ENCODE measurements around the gene HPD. TPM values are rescaled to one million over a fixed set of nuclear protein-coding genes. Genes with fewer than 3 reads are reported as not detected.

The HPD gene
- 4.9 and 8.8 TPM in 2 replicates for total RNA-seq

DNA sequence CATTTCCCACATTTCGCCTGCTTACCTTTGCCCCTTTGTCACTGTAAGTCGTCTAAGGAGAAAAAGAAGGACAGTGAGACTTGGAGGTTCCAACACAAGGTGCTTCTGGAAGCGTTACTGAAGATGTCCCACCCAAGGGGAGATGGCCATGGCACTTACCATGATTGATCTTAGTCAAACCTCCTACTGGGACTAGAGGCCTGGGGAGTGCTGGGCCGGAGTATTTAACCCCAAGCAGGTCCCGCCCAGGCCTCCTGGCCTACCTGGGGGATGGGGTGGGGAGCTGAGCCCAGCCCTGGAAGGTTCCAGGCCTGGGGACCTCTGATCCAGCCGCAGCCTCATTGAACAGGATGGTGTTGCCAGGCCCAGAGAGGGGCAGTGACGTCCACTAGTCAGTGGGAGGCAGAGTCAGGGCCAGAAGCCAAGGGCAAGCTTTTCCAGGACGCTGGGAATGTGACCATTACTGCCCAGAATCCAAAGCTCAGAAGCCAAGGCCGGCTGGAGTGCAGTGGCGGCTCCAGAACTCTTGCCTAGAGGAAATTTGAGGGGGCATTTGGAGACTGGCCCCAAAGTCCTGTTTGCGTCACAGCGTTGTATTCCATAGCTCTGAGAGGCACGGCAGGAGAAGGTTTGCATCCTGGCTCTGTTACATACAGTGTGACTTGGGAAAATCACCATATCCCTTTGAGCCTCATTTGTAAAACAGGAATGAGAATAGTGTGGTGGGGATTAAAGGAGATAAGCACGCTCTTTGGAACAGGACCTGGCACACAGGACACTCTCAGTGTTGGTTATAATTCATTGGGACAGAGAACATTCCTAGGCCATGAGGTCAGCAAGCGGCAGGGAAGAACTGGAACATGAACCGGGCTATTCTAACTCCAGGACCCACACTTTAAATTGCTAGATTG lies at the start of gene HPD:
Gene HPD, minus strand, starts transcription at position 198 of the 911 bp plus-strand sequence. Its CDS starts 36 bp downstream, at position 162.

GRCh38 chr12:121888478-121889273 lies 30.0 kb upstream of the HPD start, which contains the start of gene PSMD9:
TSS of gene PSMD9 (plus strand) at chr12:121888790. CDS start at chr12:121888857, 67 bp downstream.

DNA sequence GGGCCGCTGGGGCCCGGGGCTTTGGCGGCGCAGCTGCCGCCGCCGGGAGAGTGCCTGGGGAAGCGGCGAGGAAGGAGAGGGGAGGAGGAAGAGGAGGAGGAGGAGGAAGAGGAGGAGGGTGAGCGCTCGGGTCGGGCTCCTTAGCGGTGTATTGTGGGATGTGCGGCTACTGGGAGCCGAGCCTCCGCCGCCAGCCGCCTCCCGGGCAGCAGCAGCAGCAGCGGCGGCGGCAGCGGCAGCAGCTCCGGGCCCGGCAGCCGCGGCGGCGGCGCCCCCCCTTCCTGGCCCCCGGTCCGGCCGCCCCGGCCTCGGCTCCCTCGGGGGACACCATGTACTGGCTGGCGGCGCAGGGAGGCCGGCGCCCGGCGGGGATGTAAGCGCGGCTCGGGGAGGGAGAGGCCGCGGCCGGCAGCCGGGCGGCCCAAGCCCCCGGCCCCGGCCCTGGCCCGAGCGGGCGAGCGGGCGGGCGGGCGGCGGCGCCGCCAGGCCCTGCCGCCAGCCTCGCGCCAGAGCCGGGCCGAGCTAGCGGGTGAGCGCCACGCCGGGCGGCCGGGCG lies 54.7 kb downstream of the HPD start, which contains the start of gene SETD1B:
Gene SETD1B, plus strand, starts transcription at position 149 of the 556 bp plus-strand sequence. CDS start 729 bp downstream, outside the sequence.

GRCh38 chr12:121793440-121793837 lies 65.2 kb downstream of the HPD start, which contains the start of gene RHOF:
TSS of gene RHOF (minus strand) at chr12:121793688. CDS start at chr12:121793633, 55 bp downstream.

Other genes starting within 250 kb of the HPD start
- gene ORAI1, start 232.3 kb downstream of the HPD start, total RNA-seq, result 7.5 and 16.4 TPM in 2 replicates
- 0.26 and 2.8 TPM in 2 replicates for gene MORN3, start 189.2 kb downstream of the HPD start, total RNA-seq
- 4.9 and 6.5 TPM in 2 replicates for gene TMEM120B, start 146.1 kb downstream of the HPD start, total RNA-seq
- 3.5 and 20.1 TPM in 2 replicates for gene RHOF, start 65.2 kb downstream of the HPD start, total RNA-seq
- gene SETD1B, start 54.9 kb downstream of the HPD start, total RNA-seq, result 4.7 and 7.6 TPM in 2 replicates
- 29.9 and 59.6 TPM in 2 replicates for gene PSMD9, start 29.9 kb upstream of the HPD start, total RNA-seq
- 0.09 and 4.3 TPM in 2 replicates for gene CFAP251, start 59.7 kb upstream of the HPD start, total RNA-seq
- 2.0 and 6.9 TPM in 2 replicates for gene BCL7A, start 163.0 kb upstream of the HPD start, total RNA-seq
- gene MLXIP, start 219.9 kb upstream of the HPD start, total RNA-seq, result 14.2 and 18.0 TPM in 2 replicates

All from pericardium fibroblast (primary cell).